ENCODE results near the gene DBP.

GRCh38 chr19:48619692-48620585 is 17.2 kb downstream of the DBP start:
- TF ChIP-seq CTCF (conservative IDR thresholded peaks at IDR 0.05; ENCODE audit: low read length) (no peak; the same call in 1 of the 2 replicates), EZH2phosphoT487 (IDR thresholded peaks at IDR 0.05; ENCODE audit: borderline replicate concordance) (no peak)

Data from Loucy (cell line).